GM20000 (cell line): ENCODE measurements around the gene MOB3A.

Experiments
- DNase-seq: peaks from one replicate; pipeline ENCODE4 v3.0.0; 2012; ENCODE audit warnings: low spot score
- TF ChIP-seq, protein P1 (sequence below): IDR thresholded peaks from 2 replicates; pipeline ENCODE4 v1.5.1; 2012; ENCODE audit warnings: mild to moderate bottlenecking, control low read depth; ENCODE audit errors: extremely low read depth, missing control alignments

Gene MOB3A

GRCh38 chr19:2049741-2050348 is 46.3 kb downstream of the MOB3A start:
- peak; percentile 77 for DNase-seq
- TF ChIP-seq, protein P1, sequence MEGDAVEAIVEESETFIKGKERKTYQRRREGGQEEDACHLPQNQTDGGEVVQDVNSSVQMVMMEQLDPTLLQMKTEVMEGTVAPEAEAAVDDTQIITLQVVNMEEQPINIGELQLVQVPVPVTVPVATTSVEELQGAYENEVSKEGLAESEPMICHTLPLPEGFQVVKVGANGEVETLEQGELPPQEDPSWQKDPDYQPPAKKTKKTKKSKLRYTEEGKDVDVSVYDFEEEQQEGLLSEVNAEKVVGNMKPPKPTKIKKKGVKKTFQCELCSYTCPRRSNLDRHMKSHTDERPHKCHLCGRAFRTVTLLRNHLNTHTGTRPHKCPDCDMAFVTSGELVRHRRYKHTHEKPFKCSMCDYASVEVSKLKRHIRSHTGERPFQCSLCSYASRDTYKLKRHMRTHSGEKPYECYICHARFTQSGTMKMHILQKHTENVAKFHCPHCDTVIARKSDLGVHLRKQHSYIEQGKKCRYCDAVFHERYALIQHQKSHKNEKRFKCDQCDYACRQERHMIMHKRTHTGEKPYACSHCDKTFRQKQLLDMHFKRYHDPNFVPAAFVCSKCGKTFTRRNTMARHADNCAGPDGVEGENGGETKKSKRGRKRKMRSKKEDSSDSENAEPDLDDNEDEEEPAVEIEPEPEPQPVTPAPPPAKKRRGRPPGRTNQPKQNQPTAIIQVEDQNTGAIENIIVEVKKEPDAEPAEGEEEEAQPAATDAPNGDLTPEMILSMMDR = no peak

DNA sequence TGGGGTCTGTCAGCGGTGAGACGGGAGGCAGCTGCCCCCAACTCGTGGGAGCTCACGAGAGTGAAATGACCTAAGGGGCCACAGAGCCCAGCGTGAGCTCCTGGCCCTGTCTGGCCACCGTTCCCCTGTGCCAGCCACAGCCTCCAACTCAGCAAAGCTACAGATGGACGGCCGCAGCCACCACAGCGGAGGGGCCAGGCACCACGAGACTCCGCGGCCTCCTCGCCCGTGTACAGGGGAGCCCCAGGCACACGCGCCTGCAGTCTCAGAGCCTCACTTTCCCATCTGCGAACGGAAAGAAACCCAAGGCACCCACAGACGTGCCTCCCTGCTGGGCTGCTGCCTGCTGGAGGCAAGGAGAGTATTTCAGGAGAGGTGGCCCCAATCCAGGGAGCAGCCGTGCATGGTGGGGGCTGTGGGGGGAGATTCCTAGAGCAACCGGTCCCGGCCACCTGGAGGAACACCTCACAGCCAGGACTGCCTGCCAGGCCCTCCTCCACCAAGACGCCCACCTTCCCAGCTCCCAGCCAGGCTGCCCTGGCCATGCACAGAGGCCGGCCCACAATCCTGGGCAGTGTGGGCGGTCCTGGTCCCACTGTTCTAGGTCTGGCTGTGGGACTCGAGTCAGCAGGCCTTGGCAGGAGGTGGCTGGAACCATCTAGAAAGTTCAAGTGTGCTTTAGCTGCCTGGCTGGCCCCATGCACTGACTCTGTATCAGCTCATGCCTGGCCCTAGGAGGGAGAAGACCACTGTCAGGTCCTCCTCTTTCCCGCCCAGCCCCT is 47.0 kb downstream of the MOB3A start:
- no peak for DNase-seq

DNA sequence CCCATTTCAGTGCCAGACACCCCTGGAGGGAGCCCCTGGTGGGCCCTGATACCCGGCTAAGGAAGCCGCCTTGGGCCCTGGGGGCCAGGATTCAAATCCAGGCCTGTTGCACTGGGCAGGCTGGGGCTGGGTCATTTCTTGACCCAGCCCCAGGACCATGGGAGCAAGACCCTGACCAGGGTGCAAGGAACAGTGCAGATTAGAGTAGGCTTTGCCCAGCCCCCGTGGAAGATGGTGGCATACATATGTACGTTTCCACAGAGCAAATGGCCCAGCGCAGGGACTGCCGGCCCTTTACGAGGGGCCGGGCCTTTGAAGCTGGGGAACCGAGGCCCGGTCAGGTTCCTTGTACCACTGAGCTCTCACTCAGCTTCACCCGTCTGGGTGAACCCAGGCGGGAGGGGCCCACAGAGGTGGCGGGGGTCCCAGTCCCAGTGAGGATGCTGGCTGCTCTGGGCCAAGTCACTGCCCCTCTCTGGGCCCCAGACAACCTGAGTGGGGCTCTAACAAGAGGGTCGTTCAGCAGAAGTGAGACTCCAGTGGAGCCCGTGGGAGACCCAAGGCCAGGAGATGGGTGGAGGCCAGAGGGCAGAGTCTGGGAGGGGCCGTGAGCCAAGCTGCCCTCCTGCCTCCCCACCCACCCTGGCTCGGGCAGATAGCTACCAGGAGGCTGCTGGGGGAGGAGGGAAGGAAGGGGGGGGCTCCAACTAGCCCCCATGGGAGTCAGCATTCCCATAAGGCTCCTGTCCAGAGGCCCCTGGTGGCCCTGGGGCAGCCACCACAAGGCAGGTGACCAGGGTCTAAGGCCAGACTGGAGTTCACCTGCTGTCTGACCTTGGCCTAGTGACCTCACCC is 47.8 kb downstream of the MOB3A start:
- TF ChIP-seq, protein P1 = no peak
- DNase-seq = no peak

More for the DNA sequence above, 47.0 kb downstream of the MOB3A start:
- TF ChIP-seq, protein P1 = no peak

- TF ChIP-seq, protein P1 = no peak
- DNase-seq = no peak
Measured at GRCh38 chr19:2047449-2048103, 48.5 kb downstream of the MOB3A start.

- TF ChIP-seq, protein P1 = no peak
- no peak for DNase-seq
Measured at GRCh38 chr19:2047076-2047448, 49.1 kb downstream of the MOB3A start.

- DNase-seq = no peak
- TF ChIP-seq, protein P1 = no peak
Measured at GRCh38 chr19:2046046-2046907, 49.8 kb downstream of the MOB3A start.
